Measurements from ENCODE around the gene SAPCD2.

The SAPCD2 gene

GRCh38 chr9:137077758-137078693, 7.7 kb upstream of the SAPCD2 start:
- peak; percentile 39 to 64 for DNase-seq
- peak overlapping the region in 1 of 2 donors; percentile 42 for H3K27ac Mint-ChIP-seq

GRCh38 chr9:137077010-137077747, 6.8 kb upstream of the SAPCD2 start, which contains the start of gene UAP1L1:
UAP1L1 (plus strand) TSS chr9:137077517; CDS start chr9:137077533, 16 bp downstream.
- ATAC-seq (peak; percentile 77), DNase-seq (peak; percentile 62 to 66)
- H3K9me3 Mint-ChIP-seq, result no peaks in the 10 kb centered on the region
- peaks cover 22% of the 10 kb centered on the region for H3K4me1 Mint-ChIP-seq
- no peaks in the 10 kb centered on the region for H3K27me3 Mint-ChIP-seq
- H3K27ac Mint-ChIP-seq, result peak within 1 kb of the TSS in 1 of 2 donors; percentile 89
- H3K4me3 Mint-ChIP-seq, result peak within 1 kb of the TSS; percentile 80 to 87

More at GRCh38 chr9:137077758-137078693, 7.7 kb upstream of the SAPCD2 start:
- ATAC-seq, result peak; percentile 75
- peak overlapping the region; percentile 80 to 87 for H3K4me3 Mint-ChIP-seq
- no peaks in the 10 kb centered on the region for H3K9me3 Mint-ChIP-seq
- H3K4me1 Mint-ChIP-seq, result peaks cover 28% of the 10 kb centered on the region
- H3K27me3 Mint-ChIP-seq, result no peaks in the 10 kb centered on the region

GRCh38 chr9:137076636-137077009, 6.3 kb upstream of the SAPCD2 start:
- ATAC-seq, result no peak
- Mint-ChIP-seq H3K27me3 (no peaks in the 10 kb centered on the region), H3K4me3 (peak overlapping the region; percentile 73 to 82), H3K4me1 (peaks cover 22% of the 10 kb centered on the region), H3K27ac (peak overlapping the region in 1 of 2 donors; percentile 89), H3K9me3 (no peaks in the 10 kb centered on the region)
- no peak for DNase-seq

- Mint-ChIP-seq H3K9me3 (no peaks in the 10 kb centered on the region), H3K27ac (no peak overlapping the region), H3K27me3 (no peaks in the 10 kb centered on the region), H3K4me3 (no peak overlapping the region), H3K4me1 (peaks cover 32% of the 10 kb centered on the region)
- ATAC-seq (no peak), DNase-seq (no peak)
Measured at GRCh38 chr9:137075275-137075775, 5.0 kb upstream of the SAPCD2 start.

- no peaks in the 10 kb centered on the region for H3K9me3 Mint-ChIP-seq
- H3K4me1 Mint-ChIP-seq, result peaks cover 32% of the 10 kb centered on the region
- no peak overlapping the region for H3K4me3 Mint-ChIP-seq
- no peak overlapping the region for H3K27ac Mint-ChIP-seq
- no peak for DNase-seq
- H3K27me3 Mint-ChIP-seq, result no peaks in the 10 kb centered on the region
- ATAC-seq, result no peak
Measured at GRCh38 chr9:137074657-137075274, 4.4 kb upstream of the SAPCD2 start.

- ATAC-seq (no peak), DNase-seq (no peak)
- Mint-ChIP-seq H3K27me3 (no peaks in the 10 kb centered on the region), H3K4me1 (peaks cover 38% of the 10 kb centered on the region), H3K27ac (peak overlapping the region in 1 of 2 donors; percentile 7), H3K4me3 (no peak overlapping the region), H3K9me3 (no peaks in the 10 kb centered on the region)
Measured at GRCh38 chr9:137073992-137074399, 3.6 kb upstream of the SAPCD2 start.

GRCh38 chr9:137071282-137071681, 925 bp upstream of the SAPCD2 start:
- H3K27me3 Mint-ChIP-seq, result no peaks in the 10 kb centered on the region
- ATAC-seq, result no peak
- H3K4me1 Mint-ChIP-seq, result peaks cover 39% of the 10 kb centered on the region
- DNase-seq, result no peak
- no peaks in the 10 kb centered on the region for H3K9me3 Mint-ChIP-seq
- H3K4me3 Mint-ChIP-seq, result peak overlapping the region; percentile 83 to 86
- H3K27ac Mint-ChIP-seq, result peak overlapping the region; percentile 45 to 87

- H3K9me3 Mint-ChIP-seq, result no peaks in the 10 kb centered on the region
- ATAC-seq (no peak), DNase-seq (no peak)
- H3K4me1 Mint-ChIP-seq, result peaks cover 38% of the 10 kb centered on the region
- H3K27ac Mint-ChIP-seq, result peak overlapping the region; percentile 45 to 87
- peak overlapping the region; percentile 83 to 86 for H3K4me3 Mint-ChIP-seq
- H3K27me3 Mint-ChIP-seq, result no peaks in the 10 kb centered on the region
Measured at GRCh38 chr9:137070906-137071275, 534 bp upstream of the SAPCD2 start.

GRCh38 chr9:137069508-137070091, 757 bp downstream of the SAPCD2 start:
- ATAC-seq, result peak; percentile 29
- no peak overlapping the region for H3K27ac Mint-ChIP-seq
- peaks cover 38% of the 10 kb centered on the region for H3K4me1 Mint-ChIP-seq
- peak in 1 of 2 donors; percentile 19 for DNase-seq
- H3K9me3 Mint-ChIP-seq, result no peaks in the 10 kb centered on the region
- H3K27me3 Mint-ChIP-seq, result no peaks in the 10 kb centered on the region
- peak overlapping the region; percentile 72 to 75 for H3K4me3 Mint-ChIP-seq

GRCh38 chr9:137068539-137069507, 1.5 kb downstream of the SAPCD2 start:
- H3K27ac Mint-ChIP-seq, result no peak overlapping the region
- no peaks in the 10 kb centered on the region for H3K9me3 Mint-ChIP-seq
- H3K27me3 Mint-ChIP-seq, result no peaks in the 10 kb centered on the region
- ATAC-seq (no peak), DNase-seq (peak in 1 of 2 donors; percentile 10)
- peaks cover 44% of the 10 kb centered on the region for H3K4me1 Mint-ChIP-seq
- peak overlapping the region; percentile 72 to 75 for H3K4me3 Mint-ChIP-seq

- no peaks in the 10 kb centered on the region for H3K27me3 Mint-ChIP-seq
- H3K4me3 Mint-ChIP-seq, result peak overlapping the region; percentile 5 to 51
- H3K27ac Mint-ChIP-seq, result no peak overlapping the region
- DNase-seq, result peak; percentile 89 to 90
- ATAC-seq, result peak; percentile 69
- peaks cover 44% of the 10 kb centered on the region for H3K4me1 Mint-ChIP-seq
- no peaks in the 10 kb centered on the region for H3K9me3 Mint-ChIP-seq
Measured at GRCh38 chr9:137067860-137068538, 2.4 kb downstream of the SAPCD2 start.

GRCh38 chr9:137066096-137066861, 4.1 kb downstream of the SAPCD2 start:
- Mint-ChIP-seq H3K9me3 (no peaks in the 10 kb centered on the region), H3K4me3 (no peak overlapping the region), H3K27ac (no peak overlapping the region), H3K4me1 (peaks cover 33% of the 10 kb centered on the region), H3K27me3 (no peaks in the 10 kb centered on the region)
- ATAC-seq (no peak), DNase-seq (no peak)

GRCh38 chr9:137065336-137065967, 4.9 kb downstream of the SAPCD2 start:
- H3K9me3 Mint-ChIP-seq, result no peaks in the 10 kb centered on the region
- ATAC-seq, result no peak
- DNase-seq, result no peak
- H3K27ac Mint-ChIP-seq, result no peak overlapping the region
- no peaks in the 10 kb centered on the region for H3K27me3 Mint-ChIP-seq
- H3K4me3 Mint-ChIP-seq, result no peak overlapping the region
- H3K4me1 Mint-ChIP-seq, result peaks cover 25% of the 10 kb centered on the region
